NK-92 (cell line): Measurements from ENCODE around the gene OR2W1.

Experiments
- DNase-seq: peaks from one replicate; lab custom pipeline; 2025; ENCODE audit not compliant: unreplicated experiment; lab: John Stamatoyannopoulos, UW

The OR2W1 gene

DNA sequence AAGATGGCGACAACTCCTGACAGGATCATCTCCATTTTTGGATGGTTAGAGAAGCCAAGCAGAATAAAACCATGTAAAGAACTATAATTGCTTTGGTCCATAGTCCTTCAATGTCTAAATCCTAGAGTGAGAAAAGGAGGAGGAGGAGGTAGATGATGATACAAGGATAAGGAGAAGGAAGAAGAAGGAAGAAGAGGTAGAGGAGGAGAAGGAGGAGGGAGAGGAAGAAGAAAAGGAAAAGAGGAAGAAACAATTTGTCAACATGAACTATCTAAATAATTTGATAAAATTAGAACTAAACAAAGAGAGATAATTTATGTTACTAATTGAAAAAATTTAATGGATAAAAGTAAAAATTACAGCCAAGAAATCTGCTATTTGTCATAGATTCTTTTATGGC, at the start of gene OR2W1:
TSS of gene OR2W1 (minus strand) at position 101 of the 400 bp plus-strand sequence. CDS start at position 101, 0 bp downstream.
- no peak for DNase-seq

GRCh38 chr6:29092957-29093356, 48.0 kb upstream of the OR2W1 start:
- no peak for DNase-seq

DNA sequence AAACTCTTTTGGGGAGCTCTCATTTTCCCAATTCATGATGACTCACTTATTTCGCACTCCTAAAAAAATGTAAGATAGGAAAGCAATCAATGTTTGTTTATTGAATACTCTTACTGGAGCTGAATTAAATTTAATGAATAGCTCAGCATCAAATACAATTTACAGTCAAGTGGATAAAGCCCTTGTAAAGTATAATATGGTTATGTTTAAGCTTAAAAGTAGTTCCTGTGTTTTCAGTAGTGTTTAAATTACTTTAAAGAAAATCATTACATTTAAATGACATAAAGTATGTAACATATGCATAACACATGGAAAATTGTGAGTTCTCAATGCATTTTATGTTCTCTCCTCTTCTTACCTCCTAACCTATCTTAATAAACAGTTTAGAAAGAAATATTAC, 42.2 kb upstream of the OR2W1 start, which contains the start of gene OR2B3:
TSS of gene OR2B3 (minus strand) at position 101 of the 400 bp plus-strand sequence. CDS start at position 36, 65 bp downstream.
- DNase-seq, result no peak

DNA sequence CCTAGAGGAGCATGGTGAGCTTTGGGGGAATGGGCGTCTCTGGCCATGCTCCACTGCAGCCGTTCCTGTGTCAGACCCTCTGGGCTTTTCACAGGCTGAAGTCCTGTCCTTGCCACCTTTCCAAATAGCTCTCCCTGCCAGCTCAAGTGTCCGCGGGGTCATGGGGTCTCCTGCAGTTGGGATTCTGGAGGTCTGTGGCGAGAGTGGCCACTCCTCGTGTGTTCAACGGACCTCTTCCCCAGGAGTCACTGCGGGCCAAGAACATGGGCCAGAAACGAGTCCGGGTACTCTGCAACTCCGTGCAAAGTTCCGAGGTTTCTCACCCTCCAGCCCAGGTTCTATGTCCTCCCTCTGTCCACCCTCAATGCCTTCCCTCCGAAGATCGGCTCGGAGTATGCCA, 37.5 kb upstream of the OR2W1 start:
- no peak for DNase-seq

- no peak for DNase-seq
Observed at GRCh38 chr6:29081312-29081711, 36.3 kb upstream of the OR2W1 start.

- DNase-seq, result no peak
Observed at GRCh38 chr6:29079203-29079602, 34.2 kb upstream of the OR2W1 start.

- DNase-seq, result no peak
Observed at GRCh38 chr6:29071831-29072723, 27.1 kb upstream of the OR2W1 start.

GRCh38 chr6:29051680-29052079, 6.7 kb upstream of the OR2W1 start:
- no peak for DNase-seq

GRCh38 chr6:29035951-29036350, 9.0 kb downstream of the OR2W1 start:
- no peak for DNase-seq

DNA sequence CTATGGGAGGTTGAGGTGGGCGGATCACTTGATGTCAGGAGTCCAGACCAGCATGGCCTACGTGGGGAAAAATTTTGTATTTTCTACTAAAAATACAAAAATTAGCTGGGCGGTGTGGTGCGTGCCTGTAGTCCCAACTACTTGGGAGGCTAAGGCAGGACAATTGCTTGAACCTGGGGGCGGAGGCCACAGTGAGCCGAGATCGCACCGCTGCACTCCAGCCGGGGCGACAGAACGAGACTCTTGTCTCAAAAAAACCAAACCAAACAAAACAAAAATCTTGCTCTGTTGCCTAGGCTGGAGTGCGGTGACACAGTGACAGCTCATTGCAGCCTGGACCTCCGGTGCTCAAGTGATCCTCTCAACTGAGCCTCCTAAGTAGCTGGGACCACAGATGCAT, 16.2 kb downstream of the OR2W1 start:
- no peak for DNase-seq

DNA sequence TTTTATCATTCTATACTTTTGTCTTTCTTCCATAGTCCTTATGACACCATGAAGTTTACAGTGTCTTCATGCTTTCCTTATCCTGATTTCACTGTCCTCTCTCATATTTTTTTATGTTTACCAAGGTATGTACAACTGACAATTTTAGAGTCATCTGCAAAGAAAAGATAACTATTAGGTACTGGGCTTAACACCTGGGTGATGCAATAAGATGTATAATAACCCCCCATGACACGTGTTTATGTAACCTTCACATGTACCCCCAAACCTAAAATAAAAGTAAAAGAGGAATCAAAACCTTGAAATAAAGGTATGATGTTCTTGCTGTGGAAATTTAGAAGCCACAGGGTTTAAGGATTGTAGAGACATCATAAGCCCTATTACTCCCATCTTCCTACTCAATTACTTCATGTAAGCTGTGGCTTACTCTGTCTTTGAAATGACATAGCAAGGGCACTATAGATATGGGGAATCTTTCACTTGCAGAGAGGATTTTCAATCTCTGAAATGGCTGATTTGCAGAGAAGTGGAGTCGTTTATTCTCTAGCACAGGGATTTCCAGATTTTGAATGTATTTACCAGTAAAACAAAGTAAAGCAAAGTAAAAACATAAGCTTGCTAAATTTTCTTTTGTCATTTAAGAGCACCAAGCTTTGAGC, 18.9 kb downstream of the OR2W1 start:
- DNase-seq, result no peak

GRCh38 chr6:29021434-29021833, 23.5 kb downstream of the OR2W1 start:
- no peak for DNase-seq

DNA sequence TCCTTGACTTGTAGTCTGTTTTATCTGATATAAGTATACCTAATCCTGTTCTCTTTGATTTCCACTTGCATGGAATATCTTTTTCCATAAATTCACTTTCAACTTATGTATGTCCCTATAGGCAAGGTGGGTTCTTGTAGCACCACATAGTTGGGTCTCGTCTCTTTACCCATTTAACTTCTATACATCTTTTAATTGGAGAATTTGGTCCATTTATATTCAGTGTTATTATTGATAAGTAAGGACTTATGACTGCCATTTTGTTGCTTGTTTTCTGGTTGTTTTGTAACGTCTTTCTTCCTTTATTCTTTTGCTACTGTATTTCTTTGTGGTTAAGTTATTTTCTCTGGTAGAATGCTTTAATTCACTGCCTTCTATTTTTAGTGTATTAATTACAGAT, 25.3 kb downstream of the OR2W1 start:
- no peak for DNase-seq

DNA sequence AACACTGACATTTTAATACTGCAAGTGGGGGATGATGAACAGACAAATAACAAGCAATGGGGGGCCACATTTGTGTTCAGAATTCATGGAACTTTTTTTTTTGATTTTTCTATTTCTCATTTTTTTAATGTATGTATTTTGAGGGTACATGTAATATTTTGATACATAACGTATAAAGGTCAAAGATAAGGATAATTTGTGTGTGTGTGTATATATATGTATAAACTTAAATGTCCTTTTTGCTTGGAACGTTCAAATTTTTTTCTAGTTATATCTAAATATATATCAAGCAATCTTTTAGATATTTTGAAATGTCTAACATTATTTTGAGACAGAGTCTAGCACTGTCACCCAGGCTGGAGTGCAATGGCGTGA, 27.6 kb downstream of the OR2W1 start:
- no peak for DNase-seq

DNA sequence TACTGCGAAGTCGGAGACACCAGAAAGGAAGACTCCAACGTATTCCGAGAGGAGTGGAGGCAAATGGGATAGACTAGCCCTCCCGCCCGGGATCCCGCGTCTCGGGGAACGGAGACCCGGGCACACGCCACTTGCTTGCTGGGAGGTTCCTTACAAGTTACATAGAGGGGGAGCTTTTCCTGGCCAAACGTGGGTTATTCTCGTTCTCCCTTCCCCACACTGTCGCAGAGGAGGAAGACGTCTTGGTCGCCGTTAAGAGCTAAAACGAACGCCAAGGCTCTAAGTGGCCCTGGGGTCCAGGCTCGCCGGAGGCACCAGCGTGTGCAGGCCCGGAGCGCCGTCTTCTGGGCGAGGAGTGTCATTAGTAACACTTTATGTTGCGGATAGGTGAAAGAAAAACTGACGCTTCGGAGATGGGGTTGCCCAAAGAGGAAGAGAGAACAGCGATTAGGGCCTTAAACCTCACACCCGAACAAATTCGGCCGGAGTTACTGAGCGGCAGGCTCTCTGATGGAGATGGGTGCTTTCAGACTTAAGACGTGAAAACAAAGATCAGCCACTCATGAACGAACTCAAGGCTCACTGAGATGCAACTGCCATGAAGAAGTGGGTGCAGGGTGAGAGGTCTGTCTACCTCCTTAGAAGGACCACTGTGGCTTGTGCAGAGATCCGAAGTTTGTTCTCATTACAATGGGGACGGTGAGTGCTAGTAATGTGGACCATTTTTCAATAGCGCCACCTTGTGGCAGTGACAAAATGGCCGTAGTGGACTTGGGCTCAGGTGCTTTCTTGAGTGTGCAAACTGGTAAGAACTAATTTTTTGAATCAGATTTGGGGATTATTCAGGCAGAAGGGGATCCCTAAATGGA, 28.2 kb downstream of the OR2W1 start:
- no peak for DNase-seq

GRCh38 chr6:29014729-29015608, 30.0 kb downstream of the OR2W1 start:
- no peak for DNase-seq

- DNase-seq, result no peak
Observed at GRCh38 chr6:29011276-29011734, 33.7 kb downstream of the OR2W1 start.

GRCh38 chr6:29009358-29009757, 35.6 kb downstream of the OR2W1 start:
- no peak for DNase-seq

DNA sequence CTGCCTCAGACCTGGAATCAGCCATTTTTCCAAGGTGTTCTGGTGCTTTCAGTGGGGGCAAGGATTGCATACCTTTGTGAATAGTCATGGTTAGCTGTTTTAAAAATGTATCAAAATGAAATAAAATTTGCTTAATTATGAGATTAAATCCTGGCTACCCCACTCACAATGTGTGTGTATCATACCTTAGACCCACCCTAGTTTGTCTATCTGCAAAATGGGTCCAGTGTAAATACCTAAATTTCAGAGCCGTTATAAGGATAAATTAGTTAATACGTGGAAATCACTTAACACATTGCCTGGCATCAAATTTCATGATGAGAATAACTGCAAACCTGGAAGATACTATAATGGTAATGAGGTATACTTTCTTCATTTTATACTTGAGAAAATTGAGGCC, 36.9 kb downstream of the OR2W1 start:
- no peak for DNase-seq

GRCh38 chr6:29005183-29005885, 39.6 kb downstream of the OR2W1 start, which contains the start of gene ZNF311:
Gene ZNF311, minus strand, starts transcription at chr6:29005315. Its CDS starts 1,361 bp downstream, at chr6:29003954.
- DNase-seq, result no peak
